NCI-H1436 treated with DMSO at 0.1 percent for 48 hours (cell line): ENCODE measurements around the gene LSM8.
"Not testable (repeated sequence)": the region's sequence is repeated elsewhere in the genome, so short reads cannot be mapped to it uniquely, and the experiment has no call there.

Experiments
- DNase-seq: peaks from one replicate; lab custom pipeline; 2025; lab: John Stamatoyannopoulos, UW

The LSM8 gene

GRCh38 chr7:118214051-118214832 is 30.3 kb downstream of the LSM8 start:
- no peak for DNase-seq

GRCh38 chr7:118214833-118215182 is 30.8 kb downstream of the LSM8 start:
- no peak for DNase-seq

GRCh38 chr7:118217210-118217619 is 33.3 kb downstream of the LSM8 start:
- no peak for DNase-seq

- no peak for DNase-seq
These were observed 34.6 kb downstream of the LSM8 start for GRCh38 chr7:118218413-118219156.

- no peak for DNase-seq
These were observed 35.2 kb downstream of the LSM8 start for GRCh38 chr7:118219157-118219512.

- DNase-seq = no peak
These were observed 36.6 kb downstream of the LSM8 start for GRCh38 chr7:118220583-118220982.

- no peak for DNase-seq
These were observed 38.6 kb downstream of the LSM8 start for GRCh38 chr7:118222591-118222990.

GRCh38 chr7:118224521-118224920 is 40.6 kb downstream of the LSM8 start, which contains the start of gene ANKRD7:
ANKRD7 (plus strand) TSS chr7:118224704; CDS start chr7:118224831, 127 bp downstream.
- DNase-seq = no peak

- no peak for DNase-seq
These were observed 48.9 kb downstream of the LSM8 start for GRCh38 chr7:118232837-118233236.

GRCh38 chr7:118233799-118234198 is 49.8 kb downstream of the LSM8 start:
- DNase-seq = no peak

- no peak for DNase-seq
These were observed 55.0 kb downstream of the LSM8 start for GRCh38 chr7:118239014-118239413.

GRCh38 chr7:118240320-118240719 is 56.4 kb downstream of the LSM8 start:
- DNase-seq = not testable (repeated sequence)
